ENCODE results near the gene HAPLN1. TPM values are rescaled to one million over a fixed set of nuclear protein-coding genes. Genes with fewer than 3 reads are reported as not detected.

The HAPLN1 gene
- total RNA-seq, 2 donors from 2014 or later = not detected

GRCh38 chr5:83590966-83591365 lies 129.7 kb downstream of the HAPLN1 start:
- H3K27me3 ChIP-seq = no peaks in the 10 kb centered on the region

GRCh38 chr5:83589786-83590185 lies 130.9 kb downstream of the HAPLN1 start:
- Histone ChIP-seq H3K4me3 (no peak overlapping the region), H3K9me3 (no peaks in the 10 kb centered on the region), H3K27ac (no peak overlapping the region), H3K36me3 (replicated peaks in 1 of 2; ENCODE audit: insufficient read depth in 1 of 2, low read depth in 2 of 2) (no peaks in the 10 kb centered on the region), H3K27me3 (no peaks in the 10 kb centered on the region), H3K4me1 (no peaks in the 10 kb centered on the region)
- 15 to 16% methylated on average over 1 of the region's 1 CpG for WGBS, 2 donors
- DNase-seq (no peak), ATAC-seq (no peak)
- TF ChIP-seq POLR2A (IDR thresholded peaks at IDR 0.05) (no peak), CTCF (IDR thresholded peaks at IDR 0.05) (no peak)
- intact Hi-C loops (cut with DNase I) = no loop called here

More at GRCh38 chr5:83590966-83591365, 129.7 kb downstream of the HAPLN1 start:
- DNase-seq = no peak
- no peaks in the 10 kb centered on the region for H3K36me3 ChIP-seq (replicated peaks in 1 of 2; ENCODE audit: insufficient read depth in 1 of 2, low read depth in 2 of 2)
- no peak overlapping the region for H3K4me3 ChIP-seq
- intact Hi-C loops (cut with DNase I) = no loop called here
- no peaks in the 10 kb centered on the region for H3K9me3 ChIP-seq
- no peak for ATAC-seq
- no peak for TF ChIP-seq CTCF (IDR thresholded peaks at IDR 0.05)
- TF ChIP-seq POLR2A (IDR thresholded peaks at IDR 0.05) = no peak
- WGBS, 2 donors = 69 to 77% methylated on average over 4 of the region's 4 CpGs
- H3K4me1 ChIP-seq = no peaks in the 10 kb centered on the region
- H3K27ac ChIP-seq = no peak overlapping the region

Small RNAs within 50 kb of the gene (small RNA-seq; reads per million reads assigned to genes)
- not detected for gene RN7SKP295
- not detected for gene RNU6-620P

Other genes with a start within 250 kb of the HAPLN1 start
- 10 to 100 TPM; 19.4 to 33.7 TPM for gene VCAN, start 249.1 kb downstream of the HAPLN1 start, total RNA-seq